ENCODE results near the gene NBPF1. TPM values are rescaled to one million over a fixed set of nuclear protein-coding genes. Genes with fewer than 3 reads are reported as not detected.
"Not testable (repeated sequence)": the region's sequence is repeated elsewhere in the genome, so short reads cannot be mapped to it uniquely, and the experiment has no call there.

The NBPF1 gene
- total and polyA plus RNA-seq, 10 donors, result 1.3 to 60.7 (median 30.2) TPM

DNA sequence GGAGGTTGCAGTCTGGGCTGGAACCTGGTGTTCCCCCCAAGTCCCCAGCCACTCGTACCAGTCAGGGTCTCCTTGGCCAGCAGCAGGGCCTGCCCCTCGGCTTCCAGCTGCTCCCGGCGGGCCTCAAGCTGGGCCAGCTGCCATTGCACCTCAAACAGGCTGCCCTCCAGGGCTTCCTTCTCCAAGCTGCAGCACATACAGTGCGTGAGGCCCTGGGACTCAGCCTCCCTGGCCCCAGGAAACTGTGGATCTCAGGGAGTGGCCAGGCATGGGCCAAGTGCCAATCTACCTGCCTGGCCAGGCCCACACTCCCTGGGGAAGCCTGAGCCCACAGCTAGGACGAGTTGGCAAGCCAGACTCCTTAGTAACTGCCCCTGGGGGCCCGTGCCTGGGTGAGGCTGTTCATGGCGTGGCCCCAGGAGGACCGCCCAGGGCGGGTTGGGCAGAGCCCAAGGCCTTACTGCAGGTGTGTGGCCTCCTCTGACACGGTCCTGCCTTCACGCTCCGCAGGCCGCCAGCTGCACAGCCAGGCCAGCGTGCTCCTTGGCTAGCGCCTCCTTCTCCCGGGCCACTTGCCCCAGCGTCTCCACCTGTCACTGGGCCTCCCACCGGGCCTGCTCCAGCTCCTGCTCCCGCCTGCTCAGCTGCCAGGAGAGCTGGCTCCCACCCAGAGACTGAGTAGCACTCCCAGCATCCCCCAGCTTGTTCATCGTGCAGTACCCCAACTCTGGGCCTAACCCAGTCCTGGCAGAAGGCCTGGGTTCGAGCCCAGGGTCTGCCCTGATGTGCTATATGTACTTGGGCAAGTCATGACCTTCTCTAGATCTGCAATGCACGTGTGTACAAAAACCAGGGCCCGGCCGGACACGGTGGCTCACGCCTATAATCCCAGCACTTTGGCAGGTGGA, 10.7 kb upstream of the NBPF1 start:
- intact Hi-C loops (cut with DNase I; ENCODE audit: low total_unique reads), result loop anchor here (5.0 kb wide), 1 partner anchor 323 kb away; no protein-coding TSS in a partner anchor
- not testable (repeated sequence) for H3K27me3 ChIP-seq (replicated peaks in 1 of 7); H3K27ac ChIP-seq; H3K4me3 ChIP-seq; H3K4me1 ChIP-seq; H3K9me3 ChIP-seq
- 87 to 91% (median 91%) methylated on average over 27 of the region's 27 CpGs for WGBS, 5 donors
- H3K36me3 ChIP-seq, result peaks cover 17 to 95% (median 81%) of the 10 kb centered on the region in 6 donors
- peak in 1 of 3 donors; percentile 49 for TF ChIP-seq POLR2AphosphoS5 (IDR thresholded peaks at IDR 0.05)
- DNase-seq, result peak; percentile 83

- not testable (repeated sequence) for H3K9me3 ChIP-seq; H3K27me3 ChIP-seq (replicated peaks in 1 of 7); H3K4me3 ChIP-seq; H3K4me1 ChIP-seq; H3K27ac ChIP-seq
- intact Hi-C loops (cut with DNase I; ENCODE audit: low total_unique reads), result loop anchor here (5.0 kb wide), 1 partner anchor 324 kb away; no protein-coding TSS in a partner anchor
- H3K36me3 ChIP-seq, result peaks cover 19 to 94% (median 79%) of the 10 kb centered on the region in 6 donors
- WGBS, 5 donors, result 81 to 92% (median 88%) methylated on average over 7 of the region's 7 CpGs
- DNase-seq, result peak; percentile 73
Measured at GRCh38 chr1:16623337-16623736, 10.0 kb upstream of the NBPF1 start.

DNA sequence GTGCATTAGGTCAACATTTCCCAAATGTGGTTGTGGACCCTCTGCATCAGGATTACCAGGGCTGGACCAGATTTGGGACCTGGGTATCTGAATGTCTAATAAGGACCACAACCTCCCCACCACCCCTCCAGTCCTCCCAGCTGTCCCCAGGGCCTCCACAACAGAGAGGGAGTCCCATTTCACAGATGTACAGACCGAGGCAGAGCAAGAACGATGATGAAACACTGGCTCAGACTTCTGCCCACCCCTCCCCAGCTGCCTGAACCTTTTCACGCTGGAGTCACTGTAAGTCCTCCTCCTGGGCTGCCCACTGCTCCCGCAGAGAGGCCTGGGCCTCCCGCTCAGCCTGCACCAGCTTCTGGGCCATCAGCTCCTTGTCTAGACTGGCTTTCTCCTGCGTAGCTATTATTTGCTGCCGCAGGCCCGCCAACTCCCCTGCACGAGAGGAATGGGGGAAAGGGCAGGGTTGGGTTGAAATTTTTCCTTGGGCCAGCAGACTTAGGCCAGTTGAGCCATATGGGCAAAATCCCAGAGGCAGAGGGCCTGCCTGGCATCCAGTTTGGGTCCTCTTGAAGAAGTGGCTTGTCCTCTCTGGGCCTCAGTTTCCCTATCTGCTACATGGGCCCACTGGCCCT, 8.4 kb upstream of the NBPF1 start:
- H3K4me3 ChIP-seq; H3K27me3 ChIP-seq (replicated peaks in 1 of 7); H3K9me3 ChIP-seq; H3K4me1 ChIP-seq; H3K27ac ChIP-seq: not testable (repeated sequence)
- WGBS, 5 donors, result 92 to 97% (median 93%) methylated on average over 9 of the region's 9 CpGs
- intact Hi-C loops (cut with DNase I; ENCODE audit: low total_unique reads), result loop anchor here (5.0 kb wide), 1 partner anchor 326 kb away; no protein-coding TSS in a partner anchor
- TF ChIP-seq, protein P1, sequence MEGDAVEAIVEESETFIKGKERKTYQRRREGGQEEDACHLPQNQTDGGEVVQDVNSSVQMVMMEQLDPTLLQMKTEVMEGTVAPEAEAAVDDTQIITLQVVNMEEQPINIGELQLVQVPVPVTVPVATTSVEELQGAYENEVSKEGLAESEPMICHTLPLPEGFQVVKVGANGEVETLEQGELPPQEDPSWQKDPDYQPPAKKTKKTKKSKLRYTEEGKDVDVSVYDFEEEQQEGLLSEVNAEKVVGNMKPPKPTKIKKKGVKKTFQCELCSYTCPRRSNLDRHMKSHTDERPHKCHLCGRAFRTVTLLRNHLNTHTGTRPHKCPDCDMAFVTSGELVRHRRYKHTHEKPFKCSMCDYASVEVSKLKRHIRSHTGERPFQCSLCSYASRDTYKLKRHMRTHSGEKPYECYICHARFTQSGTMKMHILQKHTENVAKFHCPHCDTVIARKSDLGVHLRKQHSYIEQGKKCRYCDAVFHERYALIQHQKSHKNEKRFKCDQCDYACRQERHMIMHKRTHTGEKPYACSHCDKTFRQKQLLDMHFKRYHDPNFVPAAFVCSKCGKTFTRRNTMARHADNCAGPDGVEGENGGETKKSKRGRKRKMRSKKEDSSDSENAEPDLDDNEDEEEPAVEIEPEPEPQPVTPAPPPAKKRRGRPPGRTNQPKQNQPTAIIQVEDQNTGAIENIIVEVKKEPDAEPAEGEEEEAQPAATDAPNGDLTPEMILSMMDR (IDR thresholded peaks at IDR 0.05 in 8 of 11, conservative IDR thresholded peaks at IDR 0.05 in 3 of 11), result peak in 1 of 11 experiments; percentile 13
- peaks cover 15 to 92% (median 72%) of the 10 kb centered on the region in 6 donors for H3K36me3 ChIP-seq
- peak; percentile 76 for DNase-seq

DNA sequence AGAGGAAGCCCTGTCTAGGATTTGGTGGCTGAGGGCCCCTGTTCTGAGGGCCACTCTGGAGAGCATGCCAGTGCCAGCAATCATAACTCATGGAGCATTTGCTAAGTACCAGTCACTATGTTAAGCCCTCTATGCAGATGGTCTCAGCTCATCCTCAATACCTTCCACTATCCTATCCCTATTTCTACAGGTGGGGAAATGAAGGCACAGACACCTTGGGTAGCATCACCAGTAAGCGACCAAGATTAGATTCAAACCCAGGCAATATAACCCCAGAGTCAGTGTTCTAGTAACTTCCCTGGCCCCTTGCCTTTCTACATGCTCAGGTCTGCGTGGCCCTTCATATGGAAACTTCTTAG, 7.9 kb upstream of the NBPF1 start:
- no peak for DNase-seq
- no peak overlapping the region for H3K27ac ChIP-seq
- H3K36me3 ChIP-seq, result peaks cover 15 to 87% (median 68%) of the 10 kb centered on the region in 6 donors

GRCh38 chr1:16619803-16620501, 6.6 kb upstream of the NBPF1 start:
- not testable (repeated sequence) for H3K27me3 ChIP-seq (replicated peaks in 1 of 7); H3K27ac ChIP-seq; H3K4me1 ChIP-seq; H3K9me3 ChIP-seq; H3K4me3 ChIP-seq
- WGBS, 5 donors, result 90 to 95% (median 92%) methylated on average over 21 of the region's 21 CpGs
- DNase-seq, result peak; percentile 81
- peaks cover 12 to 74% (median 54%) of the 10 kb centered on the region in 6 donors for H3K36me3 ChIP-seq
- intact Hi-C loops (cut with DNase I; ENCODE audit: low total_unique reads), result loop anchor here (5.0 kb wide), 1 partner anchor 327 kb away; no protein-coding TSS in a partner anchor

More for the DNA sequence above, 7.9 kb upstream of the NBPF1 start:
- Histone ChIP-seq H3K4me3 (no peak overlapping the region), H3K9me3 (no peaks in the 10 kb centered on the region), H3K27me3 (replicated peaks in 1 of 7) (no peaks in the 10 kb centered on the region), H3K4me1 (peaks cover 0 to 6% (median 0%) of the 10 kb centered on the region in 6 donors)
- WGBS, 5 donors, result 92 to 100% (median 93%) methylated on average over 2 of the region's 2 CpGs
- TF ChIP-seq, protein P1 (IDR thresholded peaks at IDR 0.05 in 8 of 11, conservative IDR thresholded peaks at IDR 0.05 in 3 of 11), result peak in 6 of 11 experiments; percentile 20 to 69 (median 52)
- TF ChIP-seq POLR2AphosphoS5 (IDR thresholded peaks at IDR 0.05), result no peak
- intact Hi-C loops (cut with DNase I; ENCODE audit: low total_unique reads), result loop anchor here (5.0 kb wide), 1 partner anchor 326 kb away; no protein-coding TSS in a partner anchor

Data from spleen (tissue), 11 donors.